K562 (cell line): Measurements from ENCODE around the gene LOXL3. TPM values are rescaled to one million over a fixed set of nuclear protein-coding genes. Genes with fewer than 3 reads are reported as not detected.
A peak's percentile ranks its signal among the peaks of the same experiment; 100 is the strongest.

ENCODE experiments used
- EGR1 ChIP-seq: fragments of 450-650 bp; conservative IDR thresholded peaks from 2 replicates; pipeline ENCODE4 v1.6.1; 2017; ENCODE audit warnings: mild to moderate bottlenecking
- FOSL1 ChIP-seq: fragments of 200-800 bp; sonication (Bioruptor generic); conservative IDR thresholded peaks from 2 replicates; pipeline ENCODE4 v1.6.1; 2016; ENCODE audit warnings: missing genetic modification characterization, missing compliant biosample characterization
- FOXK2 ChIP-seq, 2 experiments: fragments of 450-650 bp; IDR thresholded peaks in 1 of 2; conservative IDR thresholded peaks in 1 of 2; 2 replicates each; pipeline ENCODE4 v1.6.1; 2016; ENCODE audit warnings: low read depth in 2 of 2, mild to moderate bottlenecking in 1 of 2
- FUS ChIP-seq: fragments of 200-400 bp; formaldehyde crosslinking; optimal IDR thresholded peaks from 2 replicates; pipeline ENCODE3; 2017; ENCODE audit warnings: low read depth, low read length
- HNRNPL ChIP-seq: fragments of 200-400 bp; formaldehyde crosslinking; IDR thresholded peaks from 2 replicates; pipeline ENCODE4 v1.6.1; 2017; ENCODE audit warnings: low read depth, mild to moderate bottlenecking, low read length
- JUND ChIP-seq, 2 experiments: IDR thresholded peaks; 2 replicates in 1 of 2; 3 replicates in 1 of 2; pipeline ENCODE4 v1.6.1; 2011; ENCODE audit warnings: borderline replicate concordance in 2 of 2, low read depth in 2 of 2, low read length in 2 of 2, improper control_type of control experiment in 1 of 2, missing biosample characterization in 1 of 2, missing genetic modification characterization in 1 of 2, missing genetic modification reagents in 1 of 2
- MTF1 ChIP-seq: fragments of 250-450 bp; sonication (Bioruptor Pico); IDR thresholded peaks from 2 replicates; pipeline ENCODE4 v1.9.0; 2021; ENCODE audit warnings: moderate library complexity, mild to moderate bottlenecking, inconsistent platforms, borderline replicate concordance
- RREB1 ChIP-seq: fragments of 250-450 bp; sonication (Bioruptor Pico); IDR thresholded peaks from 2 replicates; pipeline ENCODE4 v1.4.0; 2020
- SNIP1 ChIP-seq: fragments of 450-650 bp; IDR thresholded peaks from 2 replicates; pipeline ENCODE4 v1.7.1; 2017; ENCODE audit warnings: low read depth, mild to moderate bottlenecking
- TSC22D4 ChIP-seq: fragments of 450-650 bp; IDR thresholded peaks from 2 replicates; pipeline ENCODE4 v1.6.1; 2016; ENCODE audit warnings: missing genetic modification characterization, missing biosample characterization, control low read depth
- ZNF277 ChIP-seq: fragments of 250-450 bp; sonication (Bioruptor Pico); IDR thresholded peaks from 2 replicates; pipeline ENCODE4 v1.8.0; 2022; ENCODE audit warnings: inconsistent platforms, mild to moderate bottlenecking, moderate library complexity, borderline replicate concordance
- ZNF3 ChIP-seq: fragments of 250-450 bp; sonication (Bioruptor Pico); IDR thresholded peaks from 2 replicates; pipeline ENCODE4 v1.5.0; 2021; ENCODE audit warnings: mild to moderate bottlenecking, moderate library complexity
- ZNF41 ChIP-seq: fragments of 250-450 bp; sonication (Bioruptor Pico); conservative IDR thresholded peaks from 2 replicates; pipeline ENCODE4 v1.4.0; 2020; ENCODE audit warnings: mild to moderate bottlenecking
- polyA plus RNA-seq, 8 experiments: library from polyadenylated mRNA; depleted of rRNA in 4 of 8; stranded (reverse) in 5 of 8; unstranded in 3 of 8; fragments of >200 nt; fragmentation: Nextera tagmentation in 2 of 8; fragmentation: Illumina TruSeq in 1 of 8; extraction: Ambion mirVana in 2 of 8; extraction: Trizol in 1 of 8; gene quantifications; 2 replicates each; pipeline versions ENCODE4 v1.2.1 to v1.2.3, GENCODE V29; 2011 to 2014; ENCODE audit warnings: inconsistent platforms in 1 of 8, missing spikeins in 1 of 8
- total RNA-seq, 7 experiments: library from RNA; depleted of rRNA in 6 of 7; stranded (reverse); fragments of >200 nt in 6 of 7; fragmentation: Illumina TruSeq in 2 of 7; extraction: Trizol in 2 of 7; gene quantifications; 2 replicates each; pipeline versions ENCODE4 v1.2.1 to v1.2.3, GENCODE V29; 2011 to 2021; ENCODE audit warnings: low replicate concordance in 1 of 7
- TF ChIP-seq, protein P1 (sequence below): fragments of 250-450 bp; sonication (Bioruptor Pico); IDR thresholded peaks from 2 replicates; pipeline ENCODE4 v1.4.0; 2020; ENCODE audit warnings: mild to moderate bottlenecking, moderate library complexity
- TF ChIP-seq, protein P2 (sequence below): fragments of 250-450 bp; sonication (Bioruptor Pico); IDR thresholded peaks from 2 replicates; pipeline ENCODE4 v1.9.0; 2021; ENCODE audit warnings: mild to moderate bottlenecking, inconsistent platforms

LOXL3 gene
- total and polyA plus RNA-seq, 9 of the 15 experiments (the other 6 are each of a cell fraction or from before 2014, with no cell fraction given): 0.22 to 0.99 (median 0.31) TPM

DNA sequence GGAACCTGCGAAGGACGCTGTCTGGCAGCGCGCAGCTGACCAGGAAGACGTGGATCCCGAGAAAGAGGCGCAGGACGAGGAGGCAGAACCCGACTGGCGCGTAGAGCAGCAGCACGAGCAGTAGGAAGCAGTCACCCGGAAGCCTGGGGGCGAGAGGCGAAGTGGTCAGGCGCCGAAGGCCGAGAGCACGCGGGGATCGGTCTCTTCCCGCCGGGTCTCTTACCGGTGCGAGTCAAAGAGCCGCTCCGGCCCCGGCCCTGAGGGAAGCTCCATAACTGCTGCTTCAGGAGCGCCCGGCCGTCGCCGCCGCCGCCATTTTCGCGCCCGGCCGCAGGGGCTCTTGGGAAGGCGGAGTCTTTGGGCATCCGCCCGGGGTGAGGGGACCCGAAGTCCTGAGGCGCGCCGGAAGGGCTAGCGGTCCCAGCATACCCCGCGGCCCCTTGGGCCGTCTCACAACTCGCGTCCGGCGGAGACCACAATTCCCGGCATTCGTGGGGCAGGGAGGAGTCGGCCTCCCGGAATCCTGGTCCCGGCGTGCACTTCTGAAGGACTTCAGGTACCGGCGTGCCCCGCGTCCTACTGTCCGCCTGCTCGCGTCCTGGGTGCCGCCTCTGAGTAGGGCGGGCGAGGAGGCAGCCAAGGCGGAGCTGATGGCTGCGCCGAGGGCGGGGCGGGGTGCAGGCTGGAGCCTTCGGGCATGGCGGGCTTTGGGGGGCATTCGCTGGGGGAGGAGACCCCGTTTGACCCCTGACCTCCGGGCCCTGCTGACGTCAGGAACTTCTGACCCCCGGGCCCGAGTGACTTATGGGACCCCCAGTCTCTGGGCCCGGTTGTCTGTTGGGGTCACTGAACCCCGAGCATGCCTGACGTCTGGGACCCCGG is 24.1 kb downstream of the LOXL3 start, which contains the start of the genes AUP1 and HTRA2 (continued):
- TF ChIP-seq, protein P1, sequence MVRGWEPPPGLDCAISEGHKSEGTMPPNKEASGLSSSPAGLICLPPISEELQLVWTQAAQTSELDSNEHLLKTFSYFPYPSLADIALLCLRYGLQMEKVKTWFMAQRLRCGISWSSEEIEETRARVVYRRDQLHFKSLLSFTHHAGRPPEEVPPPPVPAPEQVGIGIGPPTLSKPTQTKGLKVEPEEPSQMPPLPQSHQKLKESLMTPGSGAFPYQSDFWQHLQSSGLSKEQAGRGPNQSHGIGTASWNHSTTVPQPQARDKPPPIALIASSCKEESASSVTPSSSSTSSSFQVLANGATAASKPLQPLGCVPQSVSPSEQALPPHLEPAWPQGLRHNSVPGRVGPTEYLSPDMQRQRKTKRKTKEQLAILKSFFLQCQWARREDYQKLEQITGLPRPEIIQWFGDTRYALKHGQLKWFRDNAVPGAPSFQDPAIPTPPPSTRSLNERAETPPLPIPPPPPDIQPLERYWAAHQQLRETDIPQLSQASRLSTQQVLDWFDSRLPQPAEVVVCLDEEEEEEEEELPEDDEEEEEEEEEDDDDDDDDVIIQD: no peak
- TF ChIP-seq JUND (IDR thresholded peaks at IDR 0.05; ENCODE audit: borderline replicate concordance, low read depth, low read length) (peak; percentile 71), JUND (tag; IDR thresholded peaks at IDR 0.05; ENCODE audit: borderline replicate concordance, low read depth, low read length) (no peak; the same call in 2 of the 3 replicates), EGR1 (no peak), MTF1 (CRISPR knock-in tag) (no peak), HNRNPL (no peak; the same call in 1 of the 2 replicates), ZNF3 (CRISPR knock-in tag) (no peak), FUS (no peak), FOSL1 (tag) (no peak), ZNF277 (CRISPR knock-in tag) (no peak), RREB1 (CRISPR knock-in tag) (no peak), FOXK2 (conservative IDR thresholded peaks at IDR 0.05 in 1 of 2, IDR thresholded peaks at IDR 0.05 in 1 of 2; ENCODE audit: low read depth in 2 of 2) (no peak; a peak in 1 of 4 replicates), ZNF41 (no peak), SNIP1 (no peak), TSC22D4 (tag) (no peak)
- TF ChIP-seq, protein P2, sequence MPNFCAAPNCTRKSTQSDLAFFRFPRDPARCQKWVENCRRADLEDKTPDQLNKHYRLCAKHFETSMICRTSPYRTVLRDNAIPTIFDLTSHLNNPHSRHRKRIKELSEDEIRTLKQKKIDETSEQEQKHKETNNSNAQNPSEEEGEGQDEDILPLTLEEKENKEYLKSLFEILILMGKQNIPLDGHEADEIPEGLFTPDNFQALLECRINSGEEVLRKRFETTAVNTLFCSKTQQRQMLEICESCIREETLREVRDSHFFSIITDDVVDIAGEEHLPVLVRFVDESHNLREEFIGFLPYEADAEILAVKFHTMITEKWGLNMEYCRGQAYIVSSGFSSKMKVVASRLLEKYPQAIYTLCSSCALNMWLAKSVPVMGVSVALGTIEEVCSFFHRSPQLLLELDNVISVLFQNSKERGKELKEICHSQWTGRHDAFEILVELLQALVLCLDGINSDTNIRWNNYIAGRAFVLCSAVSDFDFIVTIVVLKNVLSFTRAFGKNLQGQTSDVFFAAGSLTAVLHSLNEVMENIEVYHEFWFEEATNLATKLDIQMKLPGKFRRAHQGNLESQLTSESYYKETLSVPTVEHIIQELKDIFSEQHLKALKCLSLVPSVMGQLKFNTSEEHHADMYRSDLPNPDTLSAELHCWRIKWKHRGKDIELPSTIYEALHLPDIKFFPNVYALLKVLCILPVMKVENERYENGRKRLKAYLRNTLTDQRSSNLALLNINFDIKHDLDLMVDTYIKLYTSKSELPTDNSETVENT (CRISPR knock-in tag): 0 out of 2 replicates have a peak, but pooled peaks have one; percentile 61
